Measurements from ENCODE around the gene ESYT3.

Gene ESYT3, protein sequence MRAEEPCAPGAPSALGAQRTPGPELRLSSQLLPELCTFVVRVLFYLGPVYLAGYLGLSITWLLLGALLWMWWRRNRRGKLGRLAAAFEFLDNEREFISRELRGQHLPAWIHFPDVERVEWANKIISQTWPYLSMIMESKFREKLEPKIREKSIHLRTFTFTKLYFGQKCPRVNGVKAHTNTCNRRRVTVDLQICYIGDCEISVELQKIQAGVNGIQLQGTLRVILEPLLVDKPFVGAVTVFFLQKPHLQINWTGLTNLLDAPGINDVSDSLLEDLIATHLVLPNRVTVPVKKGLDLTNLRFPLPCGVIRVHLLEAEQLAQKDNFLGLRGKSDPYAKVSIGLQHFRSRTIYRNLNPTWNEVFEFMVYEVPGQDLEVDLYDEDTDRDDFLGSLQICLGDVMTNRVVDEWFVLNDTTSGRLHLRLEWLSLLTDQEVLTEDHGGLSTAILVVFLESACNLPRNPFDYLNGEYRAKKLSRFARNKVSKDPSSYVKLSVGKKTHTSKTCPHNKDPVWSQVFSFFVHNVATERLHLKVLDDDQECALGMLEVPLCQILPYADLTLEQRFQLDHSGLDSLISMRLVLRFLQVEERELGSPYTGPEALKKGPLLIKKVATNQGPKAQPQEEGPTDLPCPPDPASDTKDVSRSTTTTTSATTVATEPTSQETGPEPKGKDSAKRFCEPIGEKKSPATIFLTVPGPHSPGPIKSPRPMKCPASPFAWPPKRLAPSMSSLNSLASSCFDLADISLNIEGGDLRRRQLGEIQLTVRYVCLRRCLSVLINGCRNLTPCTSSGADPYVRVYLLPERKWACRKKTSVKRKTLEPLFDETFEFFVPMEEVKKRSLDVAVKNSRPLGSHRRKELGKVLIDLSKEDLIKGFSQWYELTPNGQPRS

DNA sequence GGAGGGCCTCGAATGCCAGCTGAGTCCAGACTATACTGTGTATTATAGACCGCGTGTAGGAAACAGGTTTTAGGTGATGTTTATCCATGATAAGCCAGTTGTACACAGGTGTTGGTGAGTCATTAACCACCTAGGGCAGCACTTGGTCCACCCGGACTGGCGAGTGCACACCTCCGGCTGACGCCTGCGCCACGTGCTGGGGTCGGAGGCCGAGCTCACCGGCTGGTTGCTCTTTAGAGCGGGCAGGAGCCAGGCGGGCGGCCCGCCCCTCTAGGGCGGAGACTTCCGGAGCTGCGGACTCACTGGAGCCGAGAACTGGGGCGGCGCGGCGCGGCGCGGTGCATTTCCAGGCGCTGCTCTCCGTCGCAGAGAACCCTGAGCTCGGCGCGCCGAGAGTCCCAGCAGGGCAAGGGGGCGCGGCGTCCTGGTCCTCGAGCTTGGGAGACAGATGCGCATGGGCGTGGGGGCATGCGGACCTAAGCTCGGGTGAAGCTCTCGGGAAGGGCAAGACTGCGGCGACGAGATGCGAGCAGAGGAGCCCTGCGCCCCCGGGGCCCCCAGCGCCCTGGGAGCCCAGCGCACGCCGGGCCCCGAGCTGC, at the start of gene ESYT3:
Gene ESYT3 (plus strand): TSS at position 341 of the 599 bp plus-strand sequence. CDS start 183 bp downstream, at position 524.
- DNase-seq (ENCODE audit: low spot score), result peak; percentile 46

DNA sequence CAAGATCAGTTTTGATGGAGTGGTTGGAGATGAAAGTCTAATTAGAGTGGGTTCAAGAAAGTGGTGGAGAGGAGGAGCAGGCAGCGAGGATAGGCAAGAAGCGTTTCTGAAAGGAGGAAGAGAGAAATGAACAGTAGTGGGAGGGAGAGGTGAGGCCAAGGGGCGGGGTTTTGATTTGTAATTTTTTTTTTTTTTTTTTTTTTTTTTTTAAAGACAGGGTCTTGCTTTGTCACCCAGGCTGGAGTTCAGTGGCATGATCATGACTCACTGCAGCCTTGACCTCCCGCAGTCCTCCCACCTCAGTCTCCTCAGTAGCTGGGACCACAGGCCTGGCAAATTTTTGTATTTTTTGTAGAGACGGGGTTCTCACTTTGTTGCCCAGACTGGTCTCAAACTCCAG, 49.4 kb upstream of the ESYT3 start:
- no peak for DNase-seq (ENCODE audit: low spot score)

DNA sequence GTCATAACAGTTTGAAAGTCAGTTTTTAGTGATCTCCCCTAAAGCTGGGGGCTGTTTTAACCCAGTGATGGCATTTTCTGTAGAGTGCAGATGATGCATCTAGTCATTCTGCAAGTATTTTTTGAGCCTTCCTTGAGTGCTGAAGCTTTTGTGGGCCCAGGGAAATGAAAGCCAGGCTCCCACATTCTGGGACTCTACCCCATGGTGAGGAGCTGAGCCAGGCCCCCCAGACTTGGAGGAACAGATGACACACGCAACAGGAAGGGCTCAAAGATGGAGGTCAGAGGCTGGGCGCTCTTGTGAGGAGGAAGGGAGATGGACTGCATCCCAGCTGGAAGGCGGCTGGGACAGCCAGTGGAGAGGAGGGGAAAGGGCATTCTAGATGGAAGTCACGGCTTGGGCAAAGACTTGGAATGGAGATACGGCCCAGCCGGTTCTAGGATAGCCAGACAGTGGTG, 45.2 kb upstream of the ESYT3 start:
- DNase-seq (ENCODE audit: low spot score), result no peak

DNA sequence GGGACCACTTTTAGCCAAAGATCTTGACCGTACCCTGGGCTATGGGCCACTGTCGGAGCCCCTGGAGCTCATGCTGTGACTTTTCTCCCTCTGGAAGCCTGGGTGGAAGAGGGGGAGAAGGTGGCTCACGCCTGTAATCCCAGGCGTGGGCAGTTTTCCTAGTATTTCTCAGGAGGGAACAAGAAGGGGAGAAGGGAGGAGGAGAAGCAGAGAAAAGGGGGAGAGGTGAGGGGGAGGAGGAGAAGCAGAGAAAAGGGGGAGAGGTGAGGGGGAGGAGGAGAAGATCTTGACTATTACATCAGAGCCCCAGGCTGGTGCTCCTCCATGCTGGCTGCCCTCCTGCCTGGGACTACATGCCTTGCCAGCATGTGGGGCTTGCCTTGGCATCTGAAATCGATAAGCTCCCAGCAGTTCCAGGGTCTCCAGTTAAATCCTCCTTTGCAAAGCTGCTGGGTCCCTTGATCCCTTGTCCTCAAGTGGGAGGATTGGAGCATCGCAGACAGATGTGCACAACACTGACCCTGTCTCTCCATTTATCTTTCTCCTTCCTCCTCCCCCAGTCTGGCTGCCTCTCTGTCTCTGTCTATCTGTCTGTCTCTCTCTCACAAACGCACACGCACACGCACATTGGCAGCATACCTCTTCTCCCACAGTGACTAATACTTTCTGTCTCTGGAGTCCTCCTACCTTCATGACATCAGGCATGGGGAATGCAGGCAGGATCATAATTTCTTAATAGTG, 44.4 kb upstream of the ESYT3 start:
- no peak for DNase-seq (ENCODE audit: low spot score)

DNA sequence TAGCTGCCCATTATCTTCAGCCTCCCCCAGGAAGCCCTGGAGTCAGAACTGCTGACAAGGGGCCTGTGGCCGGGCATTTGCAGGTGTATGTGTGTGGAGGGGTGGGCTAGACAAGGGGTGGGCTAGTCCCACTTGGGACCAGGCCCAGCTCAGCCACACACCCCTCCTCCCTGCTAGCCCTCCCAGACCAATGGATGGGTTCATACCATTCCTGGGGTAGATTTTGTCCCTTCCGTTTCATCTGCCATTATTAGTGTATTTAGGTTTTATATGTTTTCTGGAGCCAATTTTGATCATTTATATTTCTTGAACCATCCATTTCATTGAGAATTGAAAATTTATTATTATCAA, 43.9 kb upstream of the ESYT3 start:
- no peak for DNase-seq (ENCODE audit: low spot score)

DNA sequence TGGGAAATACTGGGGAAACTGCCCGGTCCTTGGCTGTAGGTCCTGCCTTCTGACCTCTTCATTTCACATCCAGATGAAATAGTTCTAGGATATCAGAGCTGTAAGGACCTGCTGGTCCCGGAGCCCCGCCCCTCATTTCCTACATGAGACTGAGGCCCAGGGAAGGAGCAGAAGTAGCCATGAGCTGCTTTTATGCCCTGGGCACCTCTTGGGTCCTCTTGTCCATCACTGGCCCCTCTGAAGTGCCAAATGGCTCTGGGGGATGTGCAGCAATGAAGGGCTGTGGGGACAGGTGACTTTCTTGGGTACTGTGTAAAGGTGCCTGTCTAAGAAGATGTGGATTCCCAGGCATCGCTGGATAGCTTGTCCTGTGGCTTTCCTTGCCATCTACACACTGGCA, 40.3 kb upstream of the ESYT3 start:
- DNase-seq (ENCODE audit: low spot score), result no peak

DNA sequence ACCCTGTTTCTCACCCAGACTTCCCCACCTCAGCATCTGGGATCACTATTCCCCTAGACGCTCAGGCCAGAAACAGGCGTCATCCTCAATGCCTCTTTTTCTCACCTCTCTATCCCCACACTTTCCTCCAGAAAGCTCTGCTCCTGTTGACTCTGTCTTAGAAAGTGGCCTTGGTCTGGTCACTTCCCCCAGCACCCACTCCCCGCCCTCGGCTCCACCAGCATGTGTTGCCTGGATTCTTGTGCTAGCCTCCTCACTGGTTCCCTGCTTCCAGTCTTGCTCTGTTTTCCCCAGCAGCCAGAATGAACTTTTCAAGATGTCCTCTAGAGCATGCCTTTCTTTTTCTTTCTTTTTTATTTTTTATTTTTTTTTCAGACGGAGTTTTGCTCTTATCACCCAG, 39.7 kb upstream of the ESYT3 start:
- DNase-seq (ENCODE audit: low spot score), result no peak

DNA sequence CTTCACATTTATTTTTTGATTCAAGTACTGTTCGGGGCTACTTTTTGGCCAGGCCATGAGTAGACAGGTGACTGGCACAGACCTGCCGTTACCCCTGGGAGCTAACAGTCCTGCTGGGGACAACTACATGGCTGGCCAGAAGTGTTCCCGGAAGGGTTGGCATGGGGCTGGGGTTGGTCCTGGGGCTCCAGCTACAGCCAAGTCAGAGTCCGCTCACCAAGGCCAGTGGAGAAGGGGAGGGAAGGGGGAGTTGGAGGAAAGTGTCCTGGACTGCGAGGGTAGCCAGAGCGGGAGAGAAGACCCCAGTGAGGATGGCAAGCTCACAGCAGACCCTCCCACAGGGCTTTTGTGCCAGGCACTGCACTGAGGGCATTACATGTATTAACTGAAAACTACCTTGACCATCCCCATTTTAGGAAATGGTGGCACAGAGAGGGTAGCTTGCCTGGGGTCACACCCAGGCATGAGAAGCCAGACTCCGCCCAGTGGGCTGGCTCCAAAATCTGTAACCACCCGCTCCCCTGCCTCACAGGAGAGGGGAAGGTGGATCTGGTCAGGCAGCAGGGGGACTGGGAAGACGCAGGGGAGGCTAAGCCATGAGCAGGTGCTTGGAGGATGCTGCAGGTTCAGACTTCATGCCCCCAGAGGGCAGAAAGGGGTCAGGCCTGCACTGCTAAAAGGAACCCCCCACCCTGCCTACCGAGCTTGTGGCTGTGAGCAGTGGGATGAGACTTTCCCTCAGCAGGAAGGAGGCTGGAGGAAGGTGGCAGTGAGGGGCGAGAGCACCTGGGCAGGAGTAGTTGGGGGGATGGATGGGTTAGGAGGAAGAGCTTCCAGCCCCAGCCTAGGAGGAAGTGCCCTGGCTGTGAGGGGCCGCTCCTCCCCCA, 38.3 kb upstream of the ESYT3 start:
- DNase-seq (ENCODE audit: low spot score), result no peak

DNA sequence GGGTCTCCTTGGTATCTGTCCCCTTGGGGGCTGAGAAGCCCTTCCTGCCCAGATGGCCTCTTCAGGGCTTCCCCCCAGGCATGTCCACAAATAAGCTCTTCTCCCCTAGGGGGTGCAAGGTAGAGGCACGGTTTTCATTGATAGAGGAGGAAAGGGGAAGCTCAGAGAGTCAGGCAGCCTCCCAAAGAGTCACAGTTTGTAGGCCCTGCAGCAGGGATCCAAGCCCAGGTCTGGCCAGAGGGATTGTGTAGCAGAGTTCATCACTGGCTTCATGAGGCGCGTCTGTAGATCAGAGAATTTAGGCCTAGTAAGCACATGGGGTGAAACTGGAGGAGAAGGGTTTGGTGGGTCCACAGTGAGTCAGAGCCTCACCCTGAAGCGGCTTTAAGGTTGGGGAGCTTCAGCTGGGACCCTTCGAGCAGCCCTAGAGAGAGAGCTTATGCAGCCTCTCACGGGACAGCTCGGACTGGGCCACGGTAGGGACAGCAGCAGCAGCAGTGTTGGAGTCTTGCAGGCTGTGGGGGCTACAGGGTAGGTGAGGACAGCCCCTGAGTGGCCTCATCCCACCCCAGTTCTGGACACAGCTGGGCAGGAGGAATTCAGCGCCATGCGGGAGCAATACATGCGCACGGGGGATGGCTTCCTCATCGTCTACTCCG, 37.5 kb upstream of the ESYT3 start:
- no peak for DNase-seq (ENCODE audit: low spot score)

DNA sequence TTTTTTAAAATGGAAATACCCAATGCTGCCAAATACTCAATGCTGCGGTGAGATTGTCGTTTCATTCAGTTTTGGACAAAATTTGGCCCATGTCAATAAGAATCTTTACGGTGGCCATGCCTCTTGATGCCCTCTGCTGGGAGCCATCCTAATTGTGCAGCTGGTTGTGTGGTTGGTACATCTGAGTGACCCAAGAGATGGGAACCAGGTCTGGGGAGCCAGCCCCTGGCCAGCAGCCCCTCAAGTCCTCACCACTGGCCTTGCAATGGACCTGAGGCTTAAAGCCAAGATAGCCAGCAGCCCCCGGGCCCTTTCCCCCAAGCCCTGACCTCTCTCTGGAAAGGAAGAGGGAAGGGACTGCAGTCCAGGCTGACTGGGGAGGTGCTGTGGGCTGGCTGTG, 36.4 kb upstream of the ESYT3 start:
- peak; percentile 18 for DNase-seq (ENCODE audit: low spot score)

DNA sequence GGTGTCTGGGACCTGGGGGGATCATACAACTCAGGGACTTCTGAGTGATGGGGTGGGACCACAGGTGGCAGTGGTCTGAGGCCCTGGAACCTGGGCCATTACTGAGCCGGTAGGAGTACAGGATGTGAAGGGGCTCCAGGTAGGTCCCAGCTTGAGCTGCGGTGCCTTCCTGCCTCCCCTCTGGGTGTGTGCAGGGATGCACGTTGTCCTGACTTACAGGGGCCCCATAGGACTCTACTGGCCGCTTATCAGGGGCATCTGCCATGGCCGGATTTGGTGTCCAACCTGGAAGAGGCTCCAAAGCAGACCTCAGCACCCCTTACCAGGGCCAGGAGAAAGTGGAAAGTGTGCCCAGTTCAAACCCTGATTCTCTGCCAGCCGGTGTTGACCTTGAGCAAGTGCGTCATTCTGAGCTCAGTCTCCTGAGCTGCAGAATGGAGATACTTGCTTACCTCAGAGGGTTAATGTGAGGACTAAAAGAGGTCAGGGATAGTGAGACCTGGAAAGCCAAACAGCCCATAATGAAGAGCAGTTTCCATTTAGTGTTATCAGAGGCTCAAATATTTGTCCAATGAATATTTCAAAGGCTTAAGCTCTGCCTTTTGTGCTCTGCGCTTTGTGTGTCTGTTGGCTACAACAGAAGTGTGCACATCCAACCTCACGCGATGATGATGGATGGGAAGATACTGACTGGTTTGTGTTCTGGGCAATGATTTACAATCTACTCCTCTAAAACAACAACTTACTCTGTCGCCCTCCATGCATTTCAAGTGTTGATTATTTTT, 35.4 kb upstream of the ESYT3 start:
- DNase-seq (ENCODE audit: low spot score), result no peak

DNA sequence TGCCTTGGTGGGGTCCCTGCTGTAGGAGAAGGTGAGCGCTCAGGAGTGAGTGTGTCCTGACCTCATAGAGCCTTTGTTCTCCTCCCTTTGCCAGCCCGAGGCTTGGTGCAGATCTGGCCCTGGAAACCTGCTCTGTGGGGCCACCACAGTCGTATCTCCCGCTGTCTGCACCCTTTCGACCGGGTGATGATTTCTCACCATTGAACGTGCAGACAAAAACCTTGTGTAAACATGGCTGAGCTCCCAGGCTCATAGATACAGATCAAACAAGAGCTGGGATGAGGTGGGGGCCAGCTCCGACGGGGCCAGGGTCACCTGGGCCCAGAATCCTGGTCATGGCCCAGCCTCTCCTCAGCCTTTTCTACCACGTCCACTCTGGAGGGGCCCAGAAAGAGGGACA, 34.6 kb upstream of the ESYT3 start:
- no peak for DNase-seq (ENCODE audit: low spot score)

DNA sequence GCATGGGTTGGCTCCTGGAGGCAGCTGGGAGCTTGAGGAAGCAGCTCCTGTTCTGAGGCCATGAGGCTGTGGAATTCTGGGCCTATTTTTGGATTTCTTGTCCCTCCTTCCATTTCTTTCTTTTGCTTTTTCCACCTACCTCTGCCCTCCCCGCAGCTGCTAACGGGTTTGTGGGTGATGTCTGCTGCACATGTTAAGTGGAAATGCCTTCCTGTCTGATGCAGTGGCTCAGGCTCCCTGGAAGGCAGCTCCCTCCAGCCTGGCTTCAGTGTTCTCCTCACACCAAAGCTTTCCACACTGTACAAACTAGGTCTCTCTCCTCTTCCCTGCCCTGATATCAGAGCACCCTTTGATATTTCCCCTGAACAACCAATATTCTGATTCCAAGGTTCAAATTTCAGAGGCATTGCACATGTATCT, 33.8 kb upstream of the ESYT3 start:
- DNase-seq (ENCODE audit: low spot score), result no peak

DNA sequence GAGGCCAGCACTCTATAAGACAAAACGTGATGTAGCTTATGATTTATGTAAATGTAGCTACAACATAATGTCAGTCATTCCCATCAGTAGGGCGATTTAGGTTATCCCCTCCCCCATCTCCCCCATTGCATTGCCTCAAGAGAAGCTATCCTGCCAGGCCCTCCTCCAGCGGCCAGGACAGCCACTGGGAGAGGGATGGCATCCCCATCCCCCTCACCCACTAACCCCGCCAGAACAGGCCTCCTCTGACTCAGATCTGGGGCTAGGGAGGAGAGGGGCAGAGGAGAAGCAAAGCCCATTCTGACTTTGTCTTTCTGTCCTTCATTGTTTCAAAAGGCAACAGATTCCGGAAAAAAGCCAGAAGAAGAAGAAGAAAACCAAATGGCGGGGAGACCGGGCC, 32.6 kb upstream of the ESYT3 start:
- no peak for DNase-seq (ENCODE audit: low spot score)

DNA sequence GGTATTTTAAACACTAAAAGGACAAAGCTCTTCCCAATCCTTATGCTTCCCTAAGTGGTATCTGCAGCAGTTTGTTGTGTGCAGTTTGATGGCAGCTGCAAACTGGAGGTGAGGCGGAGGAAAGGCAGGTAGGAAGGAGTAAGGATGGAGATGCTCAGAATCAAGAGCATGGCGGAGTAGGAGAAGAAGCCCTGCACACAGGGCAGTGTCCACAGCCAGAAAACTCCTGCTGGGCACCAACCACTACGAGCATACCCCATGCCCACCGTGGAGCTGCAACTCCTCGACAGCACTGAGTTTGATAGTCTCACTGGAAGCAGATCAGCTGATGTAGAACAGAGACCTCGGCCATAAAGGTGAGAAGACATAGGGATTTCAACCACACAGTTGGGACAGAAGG, 30.3 kb upstream of the ESYT3 start:
- DNase-seq (ENCODE audit: low spot score), result no peak

DNA sequence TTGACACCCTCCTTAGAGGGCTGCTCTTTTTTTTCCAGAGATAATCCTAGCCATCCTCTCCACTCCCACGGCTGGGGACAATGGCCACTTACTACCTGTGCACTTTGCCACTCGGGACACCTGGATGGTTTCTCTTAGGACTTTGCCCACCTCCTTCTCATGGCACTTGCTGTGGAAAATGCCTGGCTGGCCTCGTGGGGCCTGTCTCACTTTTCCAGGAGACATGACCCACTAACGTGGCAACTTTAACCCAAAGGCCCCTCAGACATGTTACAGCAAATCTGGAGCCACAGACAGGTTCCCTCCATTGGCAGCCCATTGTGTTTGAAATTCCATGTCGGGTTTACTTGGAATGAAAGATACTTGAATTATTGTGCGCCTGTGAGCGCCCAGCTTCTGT, 29.4 kb upstream of the ESYT3 start:
- no peak for DNase-seq (ENCODE audit: low spot score)

DNA sequence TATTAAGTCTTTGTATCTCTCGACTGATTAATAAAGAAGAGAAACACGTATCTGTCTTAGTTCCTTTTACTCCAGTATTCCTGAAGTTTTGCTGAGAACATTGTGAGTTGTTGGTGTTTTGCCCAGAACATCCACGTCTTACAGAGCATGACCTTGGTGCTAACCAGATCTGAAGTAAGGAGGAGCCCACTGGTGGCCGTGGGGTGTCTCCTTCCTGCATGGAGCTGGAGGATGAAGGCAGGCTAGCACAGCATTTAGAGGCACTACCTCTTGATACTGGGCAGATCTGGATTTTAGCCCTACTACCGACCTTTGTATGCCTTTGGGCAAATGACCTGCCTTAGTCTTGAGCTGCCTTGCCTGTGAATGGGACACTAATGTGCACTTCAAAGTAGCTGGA, 28.9 kb upstream of the ESYT3 start:
- no peak for DNase-seq (ENCODE audit: low spot score)

DNA sequence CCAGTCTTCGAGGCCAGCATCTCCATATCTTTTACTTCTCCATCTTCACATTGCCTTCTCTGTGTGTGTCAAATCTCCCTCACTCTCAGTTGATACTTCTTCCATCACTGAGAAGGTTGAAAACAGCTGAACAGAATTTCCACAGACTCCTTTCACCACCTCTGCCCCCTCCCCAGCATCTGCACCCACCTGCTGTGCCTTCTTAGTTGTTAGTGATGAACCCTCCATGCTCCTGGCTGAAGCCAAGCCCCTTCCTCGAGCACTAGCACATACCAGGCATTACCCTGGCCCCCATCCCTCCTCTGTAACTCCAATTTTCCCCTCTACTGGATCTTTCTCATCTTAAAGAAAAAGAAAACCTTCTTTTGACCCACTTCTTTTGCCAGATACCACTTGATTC, 27.8 kb upstream of the ESYT3 start:
- no peak for DNase-seq (ENCODE audit: low spot score)

DNA sequence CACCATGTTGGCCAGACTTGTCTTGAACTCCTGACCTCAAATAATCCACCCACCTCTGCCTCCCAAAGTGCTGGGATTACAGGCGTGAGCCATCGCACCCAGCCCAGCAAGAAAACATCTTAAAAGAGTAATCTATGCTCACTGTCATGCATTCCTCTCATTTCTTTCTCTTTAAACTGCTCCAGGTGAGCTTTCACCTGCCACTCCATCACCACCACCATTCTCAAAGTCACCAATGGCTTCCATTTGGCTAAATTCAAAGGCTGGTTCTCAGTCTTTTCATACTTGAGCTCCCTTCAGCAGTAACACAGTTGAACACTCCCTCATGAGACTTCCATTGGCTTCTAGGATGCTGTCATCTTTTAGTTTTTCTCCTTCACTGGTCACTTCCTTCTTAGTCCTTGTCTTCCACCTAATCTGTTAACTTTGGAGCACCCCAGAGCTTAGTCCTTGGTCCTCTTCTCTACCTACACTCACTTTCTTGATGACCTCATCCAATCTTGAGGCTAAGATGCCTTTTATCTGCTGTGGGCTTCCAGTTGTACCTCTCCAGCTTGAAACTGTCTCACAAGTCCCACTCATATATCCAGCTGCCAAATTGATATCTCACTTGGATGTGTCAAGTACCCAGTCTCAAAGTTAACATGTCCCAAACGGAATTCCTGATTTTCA, 27.0 kb upstream of the ESYT3 start:
- no peak for DNase-seq (ENCODE audit: low spot score)
